ENCODE data around the gene MRPL30. TPM values are rescaled to one million over a fixed set of nuclear protein-coding genes. Genes with fewer than 3 reads are reported as not detected.

The MRPL30 gene
- total RNA-seq, 4 donors from 2014 or later = 22.2 to 42.7 (median 26.2) TPM

DNA sequence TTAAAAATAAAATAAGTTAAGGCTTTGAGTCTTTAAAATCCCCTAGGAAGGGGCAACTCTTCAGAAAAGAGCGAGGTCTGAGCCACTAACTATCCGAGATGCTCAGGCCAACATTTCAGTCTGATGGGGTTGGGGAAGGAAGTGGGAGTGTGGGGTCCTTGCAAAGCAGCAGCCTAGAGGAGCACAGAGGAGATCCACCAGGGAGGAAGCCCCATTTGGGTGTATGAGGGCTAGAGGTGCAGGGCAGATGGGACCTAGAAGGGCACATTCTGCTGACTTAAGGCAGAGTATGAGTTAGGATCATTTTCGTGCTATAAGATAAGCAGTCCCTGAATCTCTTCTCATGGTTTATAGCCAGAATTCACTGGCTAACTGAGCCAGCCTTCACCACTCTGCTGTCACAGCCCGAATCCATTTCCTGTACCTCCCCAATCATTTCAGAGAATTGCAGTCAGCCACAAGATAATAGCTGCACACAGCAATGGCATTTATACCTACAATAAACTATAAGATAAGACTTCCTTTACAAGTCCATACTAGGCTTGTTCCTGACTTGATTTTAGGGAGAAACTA lies 37.0 kb downstream of the MRPL30 start:
- TF ChIP-seq, protein P1, sequence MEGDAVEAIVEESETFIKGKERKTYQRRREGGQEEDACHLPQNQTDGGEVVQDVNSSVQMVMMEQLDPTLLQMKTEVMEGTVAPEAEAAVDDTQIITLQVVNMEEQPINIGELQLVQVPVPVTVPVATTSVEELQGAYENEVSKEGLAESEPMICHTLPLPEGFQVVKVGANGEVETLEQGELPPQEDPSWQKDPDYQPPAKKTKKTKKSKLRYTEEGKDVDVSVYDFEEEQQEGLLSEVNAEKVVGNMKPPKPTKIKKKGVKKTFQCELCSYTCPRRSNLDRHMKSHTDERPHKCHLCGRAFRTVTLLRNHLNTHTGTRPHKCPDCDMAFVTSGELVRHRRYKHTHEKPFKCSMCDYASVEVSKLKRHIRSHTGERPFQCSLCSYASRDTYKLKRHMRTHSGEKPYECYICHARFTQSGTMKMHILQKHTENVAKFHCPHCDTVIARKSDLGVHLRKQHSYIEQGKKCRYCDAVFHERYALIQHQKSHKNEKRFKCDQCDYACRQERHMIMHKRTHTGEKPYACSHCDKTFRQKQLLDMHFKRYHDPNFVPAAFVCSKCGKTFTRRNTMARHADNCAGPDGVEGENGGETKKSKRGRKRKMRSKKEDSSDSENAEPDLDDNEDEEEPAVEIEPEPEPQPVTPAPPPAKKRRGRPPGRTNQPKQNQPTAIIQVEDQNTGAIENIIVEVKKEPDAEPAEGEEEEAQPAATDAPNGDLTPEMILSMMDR (IDR thresholded peaks at IDR 0.05; ENCODE audit: low read depth) = no peak

- TF ChIP-seq, protein P1 (IDR thresholded peaks at IDR 0.05; ENCODE audit: low read depth) = no peak
Measured at GRCh38 chr2:99238599-99238998, 57.6 kb downstream of the MRPL30 start.

DNA sequence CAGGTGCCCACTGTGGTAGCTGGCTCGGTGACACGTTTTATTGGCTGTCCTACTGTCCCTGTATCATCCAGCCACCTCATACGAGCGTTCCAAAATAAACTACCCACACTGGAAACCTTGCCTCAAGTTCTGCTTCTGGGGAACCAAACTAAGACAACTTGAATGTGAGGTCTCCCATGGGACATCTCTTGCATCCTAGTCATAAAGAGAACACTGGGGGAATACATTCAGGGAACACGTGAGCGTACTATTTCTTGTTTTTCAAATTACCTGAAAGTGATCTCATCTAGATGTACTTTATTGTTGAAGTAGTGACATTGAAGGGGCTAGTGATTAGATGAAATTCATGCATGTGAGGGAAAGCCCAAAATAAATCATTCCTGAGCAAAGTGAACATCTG lies 59.4 kb downstream of the MRPL30 start:
- TF ChIP-seq, protein P1 (IDR thresholded peaks at IDR 0.05; ENCODE audit: low read depth) = no peak

DNA sequence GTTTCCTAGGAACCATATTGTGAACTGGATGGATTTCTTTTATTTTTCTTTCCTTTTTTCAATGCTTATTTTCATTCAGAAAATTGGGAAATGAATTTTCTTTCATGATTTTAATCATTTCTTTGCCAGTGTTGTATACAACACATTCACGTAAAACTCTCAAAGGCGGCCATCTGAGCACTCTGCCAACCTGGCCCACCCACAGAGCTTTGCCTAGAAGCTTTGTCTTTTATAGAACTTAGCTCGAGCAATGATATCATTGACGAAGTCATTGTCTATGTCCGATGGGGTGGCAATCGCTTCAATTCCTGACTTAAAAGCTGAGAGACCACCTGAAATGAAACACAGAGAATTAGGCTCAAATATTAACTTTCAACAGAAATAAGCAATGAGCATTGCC lies 61.2 kb downstream of the MRPL30 start:
- TF ChIP-seq, protein P1 (IDR thresholded peaks at IDR 0.05; ENCODE audit: low read depth) = no peak

Small RNAs within 50 kb of the gene (small RNA-seq; reads per million reads assigned to genes)
- gene AC092587.1 = not detected

Other genes starting within 250 kb of the MRPL30 start
- gene CRACDL, start 245.0 kb upstream of the MRPL30 start, total RNA-seq = 1 to 10 TPM; 1.4 to 8.3 (median 4.5) TPM
- gene C2orf15, start 39.5 kb upstream of the MRPL30 start, total RNA-seq = 1 to 10 TPM in 1 of 4 donors, under 1 TPM in 1, not detected in 2; 0.44 to 1.0 TPM
- 10 to 100 TPM in 1 of 4 donors, 1 to 10 TPM in 3; 5.2 to 11.0 (median 8.0) TPM for gene TSGA10, start 26.2 kb upstream of the MRPL30 start, total RNA-seq
- 10 to 100 TPM in 1 of 4 donors, 1 to 10 TPM in 3; 3.6 to 10.9 (median 5.8) TPM for gene LIPT1, start 26.2 kb upstream of the MRPL30 start, total RNA-seq
- 10 to 100 TPM; 21.1 to 33.7 (median 31.2) TPM for gene MITD1, start 126 bp upstream of the MRPL30 start, total RNA-seq
- gene LYG2, start 74.5 kb downstream of the MRPL30 start, total RNA-seq = not detected
- 1 to 10 TPM in 2 of 4 donors, under 1 TPM in 1, not detected in 1; 0.51 to 4.0 (median 1.8) TPM for gene LYG1, start 120.0 kb downstream of the MRPL30 start, total RNA-seq
- 10 to 100 TPM; 27.1 to 73.2 (median 36.5) TPM for gene TXNDC9, start 155.1 kb downstream of the MRPL30 start, total RNA-seq
- gene EIF5B, start 156.2 kb downstream of the MRPL30 start, total RNA-seq = 10 to 100 TPM; 28.1 to 53.8 (median 33.9) TPM

All from subcutaneous adipose tissue (tissue), 4 donors.